ENCODE data around the gene CCDC150.

- TF ChIP-seq CTCF (IDR thresholded peaks at IDR 0.05) (no peak), POLR2A (IDR thresholded peaks at IDR 0.05) (no peak)
These were observed 102.7 kb downstream of the CCDC150 start for GRCh38 chr2:196742216-196742615.
